Loucy (cell line): ENCODE measurements around the gene ALK.

Experiments
- H2AFZ ChIP-seq: fragments of 200-600 bp; sonication (generic); 2 replicates; pipeline ENCODE4 v1.6.0; 2016; ENCODE audit warnings: antibody characterized with exemption, mild to moderate bottlenecking, low read length, moderate library complexity
- H3F3A ChIP-seq: fragments of 200-600 bp; 2 replicates; pipeline ENCODE4 v1.6.0; 2016; ENCODE audit warnings: antibody characterized with exemption, low read depth, mild to moderate bottlenecking
- H3K27me3 ChIP-seq: fragments of 200-600 bp; sonication (generic); 2 replicates; pipeline ENCODE4 v1.6.1; 2014; ENCODE audit warnings: low read length, mild to moderate bottlenecking; ENCODE audit not compliant: insufficient read depth, poor library complexity, severe bottlenecking
- H3K36me3 ChIP-seq: fragments of 200-600 bp; sonication (generic); 2 replicates; pipeline ENCODE4 v1.6.1; 2016; ENCODE audit warnings: low read length; ENCODE audit not compliant: insufficient read depth
- H3K4me1 ChIP-seq: fragments of 200-600 bp; sonication (generic); 2 replicates; pipeline ENCODE4 v1.5.1; 2014; ENCODE audit warnings: low read length, mild to moderate bottlenecking; ENCODE audit not compliant: insufficient read depth, poor library complexity, severe bottlenecking
- H3K4me2 ChIP-seq: fragments of 200-600 bp; sonication (generic); 2 replicates; pipeline ENCODE4 v1.6.0; 2014; ENCODE audit warnings: antibody characterized with exemption, low read length, low read depth, mild to moderate bottlenecking; ENCODE audit not compliant: poor library complexity, severe bottlenecking
- H3K4me3 ChIP-seq: fragments of 200-600 bp; sonication (generic); 2 replicates; pipeline ENCODE4 v1.5.1; 2014; ENCODE audit warnings: low read length, mild to moderate bottlenecking, mixed read lengths; ENCODE audit not compliant: poor library complexity, severe bottlenecking
- H3K79me2 ChIP-seq: fragments of 200-600 bp; sonication (generic); 2 replicates; pipeline ENCODE4 v1.6.1; 2014; ENCODE audit warnings: low read length; ENCODE audit not compliant: insufficient read depth
- H3K9ac ChIP-seq: fragments of 200-600 bp; sonication (generic); 2 replicates; pipeline ENCODE4 v1.6.0; 2014; ENCODE audit warnings: mild to moderate bottlenecking, low read depth, low read length, moderate library complexity; ENCODE audit not compliant: poor library complexity, severe bottlenecking
- H3K9me2 ChIP-seq: fragments of 200-600 bp; sonication (generic); replicated peaks from 2 replicates; pipeline ENCODE4 v1.6.1; 2016; ENCODE audit warnings: low read depth, low read length, mixed read lengths
- H3K9me3 ChIP-seq: fragments of 200-600 bp; sonication (generic); 2 replicates; pipeline ENCODE4 v1.6.1; 2014; ENCODE audit warnings: mild to moderate bottlenecking, antibody characterized with exemption, low read length, low read depth; ENCODE audit not compliant: insufficient read depth
- H4K20me1 ChIP-seq: fragments of 200-600 bp; sonication (generic); 2 replicates; pipeline ENCODE4 v1.6.0; 2014; ENCODE audit warnings: antibody characterized with exemption, low read length, mild to moderate bottlenecking; ENCODE audit not compliant: insufficient read depth, poor library complexity, severe bottlenecking
- EZH2phosphoT487 ChIP-seq: fragments of 200-600 bp; IDR thresholded peaks from 2 replicates; pipeline ENCODE4 v1.6.1; 2018; ENCODE audit warnings: antibody characterized with exemption, mild to moderate bottlenecking, moderate library complexity, borderline replicate concordance
- TF ChIP-seq, protein P1 (sequence below): fragments of 200-600 bp; sonication (generic); conservative IDR thresholded peaks from 2 replicates; pipeline ENCODE4 v1.5.1; 2014; ENCODE audit warnings: mild to moderate bottlenecking, antibody characterized with exemption, low read length

Gene ALK

DNA sequence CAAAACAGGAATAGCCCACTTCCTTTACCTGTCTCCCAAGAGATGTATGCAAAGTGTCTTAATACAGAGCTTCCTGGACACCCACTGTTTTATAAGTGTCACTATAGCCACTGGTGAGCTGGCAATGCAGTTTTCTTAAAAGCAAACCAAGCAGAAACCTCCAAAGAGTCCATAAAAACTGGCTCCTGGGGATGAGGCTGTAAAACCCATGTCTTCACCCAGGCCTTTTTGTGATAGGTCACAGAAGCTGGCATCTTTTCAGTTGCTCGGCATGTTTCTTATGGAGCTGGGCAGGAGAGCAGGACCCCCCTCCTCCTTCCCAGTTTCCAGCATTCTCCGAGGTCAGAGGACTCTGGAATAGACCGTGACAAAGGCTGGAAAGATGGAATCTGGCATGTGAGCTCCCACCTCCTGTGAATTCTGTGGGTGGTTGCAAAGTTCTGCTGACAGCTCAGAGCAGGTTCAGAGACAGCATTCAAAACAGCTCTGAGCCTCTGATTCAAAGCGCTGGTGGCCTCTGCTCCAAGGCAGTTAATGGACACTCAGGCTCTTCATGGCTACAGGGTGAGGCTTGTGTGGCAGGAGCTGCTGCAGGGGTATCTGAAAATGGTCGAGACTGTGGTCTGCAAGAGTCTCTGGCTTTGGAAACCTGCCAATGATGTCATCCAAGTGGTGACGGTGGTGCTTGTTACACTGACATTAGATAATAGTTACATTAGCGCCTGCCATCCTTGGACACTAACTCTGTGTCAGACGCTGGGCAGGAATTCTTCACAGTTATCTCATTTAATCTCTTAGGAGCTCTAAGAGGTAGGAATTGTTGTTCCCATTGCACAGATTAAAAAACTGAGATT, 522.8 kb downstream of the ALK start:
- H3K79me2 ChIP-seq = no peaks in the 10 kb centered on the region
- no peak overlapping the region for H3K9ac ChIP-seq
- no peaks in the 10 kb centered on the region for H4K20me1 ChIP-seq
- H3K36me3 ChIP-seq = no peaks in the 10 kb centered on the region
- no peak overlapping the region for H3K4me3 ChIP-seq
- no peaks in the 10 kb centered on the region for H3F3A ChIP-seq
- H3K9me2 ChIP-seq = no peaks in the 10 kb centered on the region
- no peak overlapping the region for H3K4me2 ChIP-seq
- no peak overlapping the region for H2AFZ ChIP-seq
- peaks cover 13% of the 10 kb centered on the region for H3K27me3 ChIP-seq
- H3K9me3 ChIP-seq = no peaks in the 10 kb centered on the region
- no peaks in the 10 kb centered on the region for H3K4me1 ChIP-seq
- TF ChIP-seq EZH2phosphoT487 = no peak
- TF ChIP-seq, protein P1, sequence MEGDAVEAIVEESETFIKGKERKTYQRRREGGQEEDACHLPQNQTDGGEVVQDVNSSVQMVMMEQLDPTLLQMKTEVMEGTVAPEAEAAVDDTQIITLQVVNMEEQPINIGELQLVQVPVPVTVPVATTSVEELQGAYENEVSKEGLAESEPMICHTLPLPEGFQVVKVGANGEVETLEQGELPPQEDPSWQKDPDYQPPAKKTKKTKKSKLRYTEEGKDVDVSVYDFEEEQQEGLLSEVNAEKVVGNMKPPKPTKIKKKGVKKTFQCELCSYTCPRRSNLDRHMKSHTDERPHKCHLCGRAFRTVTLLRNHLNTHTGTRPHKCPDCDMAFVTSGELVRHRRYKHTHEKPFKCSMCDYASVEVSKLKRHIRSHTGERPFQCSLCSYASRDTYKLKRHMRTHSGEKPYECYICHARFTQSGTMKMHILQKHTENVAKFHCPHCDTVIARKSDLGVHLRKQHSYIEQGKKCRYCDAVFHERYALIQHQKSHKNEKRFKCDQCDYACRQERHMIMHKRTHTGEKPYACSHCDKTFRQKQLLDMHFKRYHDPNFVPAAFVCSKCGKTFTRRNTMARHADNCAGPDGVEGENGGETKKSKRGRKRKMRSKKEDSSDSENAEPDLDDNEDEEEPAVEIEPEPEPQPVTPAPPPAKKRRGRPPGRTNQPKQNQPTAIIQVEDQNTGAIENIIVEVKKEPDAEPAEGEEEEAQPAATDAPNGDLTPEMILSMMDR = no peak

DNA sequence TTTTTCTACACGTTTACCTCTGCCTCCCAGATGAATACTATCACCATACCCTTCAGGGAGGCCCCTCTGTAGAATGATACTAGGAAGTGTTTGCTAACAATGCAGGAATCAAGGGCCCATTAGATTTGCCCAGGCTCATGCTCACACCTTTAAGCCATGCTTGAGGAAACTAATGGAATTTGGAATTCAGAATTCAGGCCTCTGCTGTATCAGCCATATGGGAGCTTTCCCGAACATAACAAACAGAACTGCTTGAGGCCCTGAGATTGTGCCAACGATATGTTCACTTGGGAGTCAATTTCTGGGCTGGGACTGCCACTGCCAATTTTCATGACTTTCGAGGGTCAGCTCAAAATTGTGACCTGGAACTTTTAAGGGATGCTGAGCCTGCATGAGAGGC, 523.7 kb downstream of the ALK start:
- no peaks in the 10 kb centered on the region for H3K79me2 ChIP-seq
- TF ChIP-seq, protein P1 = no peak
- no peak for TF ChIP-seq EZH2phosphoT487
- no peak overlapping the region for H3K4me3 ChIP-seq
- H2AFZ ChIP-seq = no peak overlapping the region
- no peak overlapping the region for H3K9ac ChIP-seq
- H3K4me2 ChIP-seq = no peak overlapping the region
- H4K20me1 ChIP-seq = no peaks in the 10 kb centered on the region
- no peaks in the 10 kb centered on the region for H3K36me3 ChIP-seq
- no peaks in the 10 kb centered on the region for H3F3A ChIP-seq
- H3K9me3 ChIP-seq = no peaks in the 10 kb centered on the region
- no peaks in the 10 kb centered on the region for H3K9me2 ChIP-seq
- peaks cover 13% of the 10 kb centered on the region for H3K27me3 ChIP-seq
- no peaks in the 10 kb centered on the region for H3K4me1 ChIP-seq

DNA sequence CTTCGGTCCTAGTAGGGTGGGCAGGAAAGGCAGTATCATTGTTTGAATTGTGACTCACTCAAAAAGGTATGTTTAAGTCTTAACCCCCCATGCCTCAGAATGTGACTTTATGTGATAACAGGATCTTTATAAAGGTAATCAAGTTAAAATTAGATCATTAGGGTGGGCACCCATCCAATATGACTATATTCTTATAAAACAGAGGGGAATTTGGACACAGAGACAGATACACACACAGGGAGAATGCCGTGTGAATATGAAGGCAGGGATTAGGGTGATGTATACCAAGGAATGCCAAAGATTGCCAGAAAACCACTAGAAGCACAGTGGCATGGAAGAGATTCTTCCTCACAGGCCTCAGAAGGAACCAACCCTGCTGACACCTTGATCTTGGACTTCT, 524.3 kb downstream of the ALK start:
- Histone ChIP-seq H3K27me3 (peaks cover 13% of the 10 kb centered on the region), H3K36me3 (no peaks in the 10 kb centered on the region), H3K9me2 (no peaks in the 10 kb centered on the region), H3K4me3 (no peak overlapping the region), H3K9me3 (no peaks in the 10 kb centered on the region), H3K79me2 (no peaks in the 10 kb centered on the region), H3K4me2 (no peak overlapping the region), H2AFZ (no peak overlapping the region), H3K4me1 (no peaks in the 10 kb centered on the region), H4K20me1 (no peaks in the 10 kb centered on the region), H3F3A (no peaks in the 10 kb centered on the region), H3K9ac (no peak overlapping the region)
- TF ChIP-seq EZH2phosphoT487 = no peak
- TF ChIP-seq, protein P1 = no peak
